ENCODE data around the gene PACS1.

The PACS1 gene

GRCh38 chr11:66219846-66220565 is 149.9 kb downstream of the PACS1 start:
- in situ Hi-C loops (cut with MboI; ENCODE audit: low sequenced_read_pairs), result no loop called here

- in situ Hi-C loops (cut with MboI; ENCODE audit: low sequenced_read_pairs), result no loop called here
These were observed 150.5 kb downstream of the PACS1 start for GRCh38 chr11:66220566-66220935.

GRCh38 chr11:66221012-66221411 is 150.9 kb downstream of the PACS1 start:
- in situ Hi-C loops (cut with MboI; ENCODE audit: low sequenced_read_pairs), result no loop called here

GRCh38 chr11:66221726-66222236 is 151.7 kb downstream of the PACS1 start:
- in situ Hi-C loops (cut with MboI; ENCODE audit: low sequenced_read_pairs), result no loop called here

GRCh38 chr11:66222358-66223149 is 152.5 kb downstream of the PACS1 start:
- in situ Hi-C loops (cut with MboI; ENCODE audit: low sequenced_read_pairs), result no loop called here

GRCh38 chr11:66224226-66224855 is 154.3 kb downstream of the PACS1 start:
- in situ Hi-C loops (cut with MboI; ENCODE audit: low sequenced_read_pairs), result no loop called here

- in situ Hi-C loops (cut with MboI; ENCODE audit: low sequenced_read_pairs), result no loop called here
These were observed 155.0 kb downstream of the PACS1 start for GRCh38 chr11:66225066-66225465.

GRCh38 chr11:66226101-66226500 is 156.0 kb downstream of the PACS1 start:
- in situ Hi-C loops (cut with MboI; ENCODE audit: low sequenced_read_pairs), result no loop called here

GRCh38 chr11:66227700-66228099 is 157.6 kb downstream of the PACS1 start:
- in situ Hi-C loops (cut with MboI; ENCODE audit: low sequenced_read_pairs), result no loop called here

- in situ Hi-C loops (cut with MboI; ENCODE audit: low sequenced_read_pairs), result no loop called here
These were observed 158.4 kb downstream of the PACS1 start for GRCh38 chr11:66228521-66228920.

GRCh38 chr11:66230156-66230555 is 160.1 kb downstream of the PACS1 start:
- in situ Hi-C loops (cut with MboI; ENCODE audit: low sequenced_read_pairs), result no loop called here

- in situ Hi-C loops (cut with MboI; ENCODE audit: low sequenced_read_pairs), result no loop called here
These were observed 160.9 kb downstream of the PACS1 start for GRCh38 chr11:66230978-66231377.

GRCh38 chr11:66231561-66231960 is 161.5 kb downstream of the PACS1 start:
- in situ Hi-C loops (cut with MboI; ENCODE audit: low sequenced_read_pairs), result no loop called here

- in situ Hi-C loops (cut with MboI; ENCODE audit: low sequenced_read_pairs), result no loop called here
These were observed 162.7 kb downstream of the PACS1 start for GRCh38 chr11:66232769-66233168.

- in situ Hi-C loops (cut with MboI; ENCODE audit: low sequenced_read_pairs), result no loop called here
These were observed 163.2 kb downstream of the PACS1 start for GRCh38 chr11:66233301-66233700.

- in situ Hi-C loops (cut with MboI; ENCODE audit: low sequenced_read_pairs), result no loop called here
These were observed 165.1 kb downstream of the PACS1 start for GRCh38 chr11:66235141-66235540.

GRCh38 chr11:66237867-66238266 is 167.8 kb downstream of the PACS1 start:
- in situ Hi-C loops (cut with MboI; ENCODE audit: low sequenced_read_pairs), result no loop called here

- in situ Hi-C loops (cut with MboI; ENCODE audit: low sequenced_read_pairs), result no loop called here
These were observed 168.8 kb downstream of the PACS1 start for GRCh38 chr11:66238786-66239413.

- in situ Hi-C loops (cut with MboI; ENCODE audit: low sequenced_read_pairs), result no loop called here
These were observed 169.4 kb downstream of the PACS1 start for GRCh38 chr11:66239511-66239910.

GRCh38 chr11:66239998-66240780 is 170.1 kb downstream of the PACS1 start:
- in situ Hi-C loops (cut with MboI; ENCODE audit: low sequenced_read_pairs), result no loop called here

GRCh38 chr11:66240781-66241136 is 170.7 kb downstream of the PACS1 start:
- in situ Hi-C loops (cut with MboI; ENCODE audit: low sequenced_read_pairs), result no loop called here

Measured in HL-60/S4 treated with phorbol 12-myristate 13-acetate at 8.2 ng/mL for 4 days and 3 days (cell line).